Lung (tissue), 12 donors: ENCODE results near the gene CROCC. TPM values are rescaled to one million over a fixed set of nuclear protein-coding genes. Genes with fewer than 3 reads are reported as not detected.
"Not testable (repeated sequence)": the region's sequence is repeated elsewhere in the genome, so short reads cannot be mapped to it uniquely, and the experiment has no call there.

Experiments used
- ATAC-seq: fragments of 200-7000 bp; cut with Tn5 transposase; one replicate; pipeline ENCODE4 v1.9.1; 2020; ENCODE audit warnings: moderate number of reproducible peaks; ENCODE audit not compliant: insufficient read depth, low FRiP score
- DNase-seq, 3 donors: peaks; one replicate each; pipeline ENCODE4 v3.0.0-alpha.2; 2013 to 2017
- H3K27ac ChIP-seq, 2 donors: one replicate each; pipeline ENCODE4 v1.5.1; 2013; ENCODE audit warnings: mild to moderate bottlenecking in 2 of 2, moderate library complexity in 2 of 2, control low read depth in 1 of 2, inconsistent platforms in 1 of 2, low read depth in 1 of 2, low read length in 1 of 2
- H3K27me3 ChIP-seq, 3 donors: one replicate each; pipeline ENCODE4 v1.5.1; 2013; ENCODE audit warnings: low read length in 2 of 3; ENCODE audit not compliant: control insufficient read depth in 3 of 3, insufficient read depth in 3 of 3
- H3K36me3 ChIP-seq, 4 donors: one replicate each; pipeline ENCODE4 v1.5.1; 2013; ENCODE audit warnings: low read length in 4 of 4, mild to moderate bottlenecking in 1 of 4, moderate library complexity in 1 of 4; ENCODE audit not compliant: control insufficient read depth in 4 of 4, insufficient read depth in 4 of 4
- H3K4me1 ChIP-seq, 5 donors: one replicate each; pipeline ENCODE4 v1.5.1; 2013; ENCODE audit warnings: low read length in 5 of 5, mild to moderate bottlenecking in 2 of 5, moderate library complexity in 1 of 5; ENCODE audit not compliant: control insufficient read depth in 5 of 5, insufficient read depth in 5 of 5
- H3K4me3 ChIP-seq: one replicate; pipeline ENCODE4 v1.5.1; 2013; ENCODE audit warnings: mild to moderate bottlenecking, control low read depth, moderate library complexity
- H3K9ac ChIP-seq, 2 donors: one replicate each; pipeline ENCODE4 v1.5.1; 2013; ENCODE audit warnings: low read length in 2 of 2, control low read depth in 1 of 2; ENCODE audit not compliant: insufficient read depth in 1 of 2
- H3K9me3 ChIP-seq, 4 donors: one replicate each; pipeline ENCODE4 v1.5.1; 2013; ENCODE audit warnings: low read length in 3 of 4, mild to moderate bottlenecking in 1 of 4, moderate library complexity in 1 of 4; ENCODE audit not compliant: control insufficient read depth in 4 of 4, insufficient read depth in 3 of 4
- CTCF ChIP-seq: IDR thresholded peaks from 2 replicates; pipeline ENCODE4 v1.5.1; 2012; ENCODE audit warnings: mild to moderate bottlenecking; ENCODE audit errors: control extremely low read depth, extremely low read depth
- WGBS, 2 donors: extraction: QIAGEN DNeasy Blood & Tissue Kit; methylation state at CpG; one replicate each; pipeline ENCODE4 v1.1.7; 2013; 5-methylcytosine and 5-hydroxymethylcytosine counted together
- polyA plus RNA-seq, 2 donors: library from polyadenylated mRNA; stranded (reverse); fragments of 200-250 nt; gene quantifications; one replicate each; pipeline ENCODE4 v1.2.1, GENCODE V29; 2013
- total RNA-seq, 2 donors: library from RNA; depleted of rRNA in 1 of 2; stranded (reverse); fragments of >200 nt in 1 of 2; gene quantifications; one replicate each; pipeline ENCODE4 v1.2.1, GENCODE V29; 2014 to 2021
- donor health status: control.
- donor health status: control.
- donor health status: Bipolar disorder and iron deficiency.
- donor health status: healthy.
- donor health status: DM: yes; HTN: yes; CAD: no.

CROCC gene
- total and polyA plus RNA-seq, 4 donors, result 14.9 to 42.2 (median 28.5) TPM

GRCh38 chr1:16906873-16907272 lies 14.9 kb upstream of the CROCC start:
- TF ChIP-seq CTCF, result no peak
- H3K36me3 ChIP-seq, result no peaks in the 10 kb centered on the region
- no peak overlapping the region for H3K4me3 ChIP-seq
- H3K27me3 ChIP-seq, result no peaks in the 10 kb centered on the region
- no peak overlapping the region for H3K9ac ChIP-seq
- no peak overlapping the region for H3K27ac ChIP-seq
- DNase-seq, result no peak
- peaks cover 0 to 5% (median 0%) of the 10 kb centered on the region in 4 donors for H3K9me3 ChIP-seq
- H3K4me1 ChIP-seq, result peaks cover 0 to 29% (median 0%) of the 10 kb centered on the region in 5 donors
- ATAC-seq, result no peak
- 84 to 85% methylated on average over 4 of the region's 4 CpGs for WGBS, 2 donors

- peak overlapping the region in 1 of 2 donors; percentile 30 for H3K27ac ChIP-seq
- no peaks in the 10 kb centered on the region for H3K27me3 ChIP-seq
- H3K9me3 ChIP-seq, result peaks cover 0 to 5% (median 0%) of the 10 kb centered on the region in 4 donors
- no peak for TF ChIP-seq CTCF
- no peak overlapping the region for H3K4me3 ChIP-seq
- peaks cover 0 to 31% (median 0%) of the 10 kb centered on the region in 5 donors for H3K4me1 ChIP-seq
- ATAC-seq, result no peak
- DNase-seq, result no peak
- H3K9ac ChIP-seq, result no peak overlapping the region
- H3K36me3 ChIP-seq, result no peaks in the 10 kb centered on the region
- WGBS, 2 donors, result 89 to 92% methylated on average over 15 of the region's 15 CpGs
Observed at GRCh38 chr1:16907870-16908758, 13.6 kb upstream of the CROCC start.

- H3K27me3 ChIP-seq, DNase-seq, H3K36me3 ChIP-seq, ATAC-seq, H3K9ac ChIP-seq, H3K27ac ChIP-seq, H3K9me3 ChIP-seq, H3K4me3 ChIP-seq: not testable (repeated sequence)
- peaks cover 0 to 18% (median 0%) of the 10 kb centered on the region in 5 donors for H3K4me1 ChIP-seq
- WGBS, 2 donors, result 61 to 78% methylated on average over 7 to 8 of the region's 8 CpGs
Observed at GRCh38 chr1:16911851-16912721, 9.6 kb upstream of the CROCC start.

GRCh38 chr1:16912742-16913141 lies 9.0 kb upstream of the CROCC start:
- H3K36me3 ChIP-seq, H3K27ac ChIP-seq, DNase-seq, H3K9me3 ChIP-seq, H3K9ac ChIP-seq, ATAC-seq, H3K4me3 ChIP-seq, H3K27me3 ChIP-seq: not testable (repeated sequence)
- WGBS, 2 donors, result 34 to 66% methylated on average over 8 of the region's 8 CpGs
- H3K4me1 ChIP-seq, result peaks cover 0 to 18% (median 0%) of the 10 kb centered on the region in 5 donors
